ENCODE data around the gene QPCT.

GRCh38 chr2:37326285-37326684, 18.1 kb upstream of the QPCT start:
- TF ChIP-seq FOXK1 (CRISPR knock-in tag; IDR thresholded peaks at IDR 0.05) (no peak), FOXP1 (CRISPR knock-in tag; IDR thresholded peaks at IDR 0.05; ENCODE audit: borderline replicate concordance) (no peak), ZNF121 (CRISPR knock-in tag; IDR thresholded peaks at IDR 0.05) (no peak), JUN (CRISPR knock-in tag; IDR thresholded peaks at IDR 0.05) (no peak), USF2 (CRISPR knock-in tag; IDR thresholded peaks at IDR 0.05) (no peak), NFATC4 (CRISPR knock-in tag; IDR thresholded peaks at IDR 0.05) (no peak), ZNF317 (CRISPR knock-in tag; IDR thresholded peaks at IDR 0.05; ENCODE audit: borderline replicate concordance, low read depth) (no peak), ZNF281 (CRISPR knock-in tag; IDR thresholded peaks at IDR 0.05) (no peak), KAT7 (CRISPR knock-in tag; IDR thresholded peaks at IDR 0.05; ENCODE audit: borderline replicate concordance) (no peak), RORB (CRISPR knock-in tag; IDR thresholded peaks at IDR 0.05) (no peak)
- TF ChIP-seq, protein P1, sequence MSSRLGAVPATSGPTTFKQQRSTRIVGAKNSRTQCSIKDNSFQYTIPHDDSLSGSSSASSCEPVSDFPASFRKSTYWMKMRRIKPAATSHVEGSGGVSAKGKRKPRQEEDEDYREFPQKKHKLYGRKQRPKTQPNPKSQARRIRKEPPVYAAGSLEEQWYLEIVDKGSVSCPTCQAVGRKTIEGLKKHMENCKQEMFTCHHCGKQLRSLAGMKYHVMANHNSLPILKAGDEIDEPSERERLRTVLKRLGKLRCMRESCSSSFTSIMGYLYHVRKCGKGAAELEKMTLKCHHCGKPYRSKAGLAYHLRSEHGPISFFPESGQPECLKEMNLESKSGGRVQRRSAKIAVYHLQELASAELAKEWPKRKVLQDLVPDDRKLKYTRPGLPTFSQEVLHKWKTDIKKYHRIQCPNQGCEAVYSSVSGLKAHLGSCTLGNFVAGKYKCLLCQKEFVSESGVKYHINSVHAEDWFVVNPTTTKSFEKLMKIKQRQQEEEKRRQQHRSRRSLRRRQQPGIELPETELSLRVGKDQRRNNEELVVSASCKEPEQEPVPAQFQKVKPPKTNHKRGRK (CRISPR knock-in tag; IDR thresholded peaks at IDR 0.05; ENCODE audit: borderline replicate concordance): no peak
- TF ChIP-seq, protein P2, sequence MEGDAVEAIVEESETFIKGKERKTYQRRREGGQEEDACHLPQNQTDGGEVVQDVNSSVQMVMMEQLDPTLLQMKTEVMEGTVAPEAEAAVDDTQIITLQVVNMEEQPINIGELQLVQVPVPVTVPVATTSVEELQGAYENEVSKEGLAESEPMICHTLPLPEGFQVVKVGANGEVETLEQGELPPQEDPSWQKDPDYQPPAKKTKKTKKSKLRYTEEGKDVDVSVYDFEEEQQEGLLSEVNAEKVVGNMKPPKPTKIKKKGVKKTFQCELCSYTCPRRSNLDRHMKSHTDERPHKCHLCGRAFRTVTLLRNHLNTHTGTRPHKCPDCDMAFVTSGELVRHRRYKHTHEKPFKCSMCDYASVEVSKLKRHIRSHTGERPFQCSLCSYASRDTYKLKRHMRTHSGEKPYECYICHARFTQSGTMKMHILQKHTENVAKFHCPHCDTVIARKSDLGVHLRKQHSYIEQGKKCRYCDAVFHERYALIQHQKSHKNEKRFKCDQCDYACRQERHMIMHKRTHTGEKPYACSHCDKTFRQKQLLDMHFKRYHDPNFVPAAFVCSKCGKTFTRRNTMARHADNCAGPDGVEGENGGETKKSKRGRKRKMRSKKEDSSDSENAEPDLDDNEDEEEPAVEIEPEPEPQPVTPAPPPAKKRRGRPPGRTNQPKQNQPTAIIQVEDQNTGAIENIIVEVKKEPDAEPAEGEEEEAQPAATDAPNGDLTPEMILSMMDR (IDR thresholded peaks at IDR 0.05): no peak
- TF ChIP-seq, protein P3, sequence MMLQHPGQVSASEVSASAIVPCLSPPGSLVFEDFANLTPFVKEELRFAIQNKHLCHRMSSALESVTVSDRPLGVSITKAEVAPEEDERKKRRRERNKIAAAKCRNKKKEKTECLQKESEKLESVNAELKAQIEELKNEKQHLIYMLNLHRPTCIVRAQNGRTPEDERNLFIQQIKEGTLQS (CRISPR knock-in tag; conservative IDR thresholded peaks at IDR 0.05): no peak
